GM12878 (cell line): ENCODE results near the gene ADGRD1. TPM values are rescaled to one million over a fixed set of nuclear protein-coding genes. Genes with fewer than 3 reads are reported as not detected.
"Not testable (repeated sequence)": the region's sequence is repeated elsewhere in the genome, so short reads cannot be mapped to it uniquely, and the experiment has no call there.

Experiments
- ATAC-seq: fragments of 200-7000 bp; cut with Tn5 transposase; 3 replicates; pipeline ENCODE4 v1.9.1; 2020; ENCODE audit warnings: mild to moderate bottlenecking, moderate library complexity
- BruUV-seq: library from RNA; stranded (reverse); fragments of 400-500 nt; replicated peaks from 2 replicates; lab custom pipeline; 2021; lab: Mats Ljungman, UMichigan
- CTCF ChIA-PET: fragments of 300-600 bp; sonication (Branson Sonifier 250); formaldehyde crosslinking; extraction: SDS; loops from one replicate; lab custom pipeline; 2021; ENCODE audit warnings: inconsistent platforms; lab: Yijun Ruan, JAX
- POLR2A ChIA-PET: fragments of 350-600 bp; formaldehyde crosslinking; extraction: SDS; loops from one replicate; lab custom pipeline; 2021; ENCODE audit warnings: inconsistent platforms; lab: Charles Lee
- RAD21 ChIA-PET: fragments of 300-600 bp; sonication (Branson Sonifier 250); formaldehyde crosslinking; loops from one replicate; lab custom pipeline; 2023; ENCODE audit warnings: antibody characterized with exemption; ENCODE audit not compliant: unreplicated experiment; lab: Charles Lee
- SMC1A ChIA-PET: fragments of 300-600 bp; sonication (Branson Sonifier 250); formaldehyde crosslinking; loops from one replicate; lab custom pipeline; 2023; ENCODE audit not compliant: unreplicated experiment, uncharacterized antibody; lab: Charles Lee
- DNase-seq: peaks from one replicate; pipeline ENCODE4 v3.0.0-alpha.2; 2011; ENCODE audit warnings: low read depth, low spot score
- FAIRE-seq: peaks from 3 replicates; lab custom pipeline; 2011; peaks lifted over from hg19 to GRCh38; lab: Jason Lieb, UNC
- H2AFZ ChIP-seq: 2 replicates; pipeline ENCODE4 v1.6.0; 2011; ENCODE audit warnings: low read depth, low read length, control low read depth; ENCODE audit not compliant: control insufficient read depth
- H3K27ac ChIP-seq: 2 replicates; pipeline ENCODE4 v1.5.1; 2011; ENCODE audit warnings: control low read depth; ENCODE audit not compliant: control insufficient read depth, insufficient read depth
- H3K27me3 ChIP-seq, 2 experiments: replicated peaks in 1 of 2; 2 replicates each; pipeline versions ENCODE4 v1.6.0 to v1.6.1; 2011; ENCODE audit warnings: low read length in 1 of 2; ENCODE audit not compliant: control insufficient read depth in 2 of 2, insufficient read depth in 2 of 2
- H3K36me3 ChIP-seq, 2 experiments: 2 replicates each; pipeline ENCODE4 v1.5.1; 2011; ENCODE audit warnings: low read length in 1 of 2; ENCODE audit not compliant: control insufficient read depth in 2 of 2, insufficient read depth in 2 of 2
- H3K4me1 ChIP-seq: 2 replicates; pipeline ENCODE4 v1.6.1; 2011; ENCODE audit warnings: mild to moderate bottlenecking, low read length, moderate library complexity, mixed read lengths; ENCODE audit not compliant: control insufficient read depth, insufficient read depth
- H3K4me2 ChIP-seq: 2 replicates; pipeline ENCODE4 v1.6.0; 2011; ENCODE audit warnings: control low read depth; ENCODE audit not compliant: control insufficient read depth, insufficient read depth
- H3K4me3 ChIP-seq: fragments of 200-600 bp; sonication (generic); 2 replicates; pipeline ENCODE4 v1.5.1; 2016
- H3K79me2 ChIP-seq: 2 replicates; pipeline ENCODE4 v1.6.0; 2011; ENCODE audit warnings: low read length; ENCODE audit not compliant: control insufficient read depth, insufficient read depth
- H3K9ac ChIP-seq: 2 replicates; pipeline ENCODE4 v1.8.0; 2011; ENCODE audit warnings: low read length, control low read depth, mixed read lengths; ENCODE audit not compliant: control insufficient read depth, insufficient read depth
- H3K9me3 ChIP-seq: replicated peaks from 3 replicates; pipeline ENCODE4 v1.5.1; 2011; ENCODE audit warnings: mild to moderate bottlenecking, low read length; ENCODE audit not compliant: control insufficient read depth, insufficient read depth
- H4K20me1 ChIP-seq: 2 replicates; pipeline ENCODE4 v1.6.0; 2011; ENCODE audit not compliant: control insufficient read depth, insufficient read depth
- BACH1 ChIP-seq: fragments of 450-650 bp; IDR thresholded peaks from 2 replicates; pipeline ENCODE4 v1.6.1; 2017; ENCODE audit warnings: mild to moderate bottlenecking, borderline replicate concordance
- ELK1 ChIP-seq: IDR thresholded peaks from 2 replicates; pipeline ENCODE4 v1.6.1; 2012; ENCODE audit warnings: low read depth, low read length, improper control_type of control experiment
- PBX3 ChIP-seq: IDR thresholded peaks from 2 replicates; pipeline ENCODE4 v1.6.1; 2011; ENCODE audit warnings: mild to moderate bottlenecking, low read depth, low read length, moderate library complexity; ENCODE audit not compliant: insufficient replicate concordance
- PML ChIP-seq: IDR thresholded peaks from 2 replicates; pipeline ENCODE4 v1.6.1; 2012; ENCODE audit warnings: low read length, inconsistent platforms
- SP1 ChIP-seq: IDR thresholded peaks from one replicate; pipeline ENCODE4 v1.6.1; 2011; ENCODE audit warnings: low read depth, low read length
- whole genome bisulfite sequencing: methylation state at CpG from one replicate; pipeline ENCODE4 v1.1.6; 2016; ENCODE audit warnings: low lambda C conversion rate; ENCODE audit not compliant: insufficient replicate concordance, insufficient coverage; ENCODE audit errors: missing lambda C conversion rate; 5-methylcytosine and 5-hydroxymethylcytosine counted together
- in situ Hi-C: fragments of 300-500 bp; cut with MboI; formaldehyde crosslinking; loops from 9 replicates; pipeline ENCODE4 v1.14.3; 2018; ENCODE audit warnings: mixed read lengths
- intact Hi-C: fragments of 100-400 bp; cut with micrococcal nuclease; formaldehyde crosslinking; loops from one replicate; pipeline ENCODE4 v1.14.2; 2022; ENCODE audit not compliant: unreplicated experiment
- polyA plus RNA-seq, 11 experiments: library from polyadenylated mRNA; depleted of rRNA in 4 of 11; unstranded in 6 of 11; stranded (reverse) in 5 of 11; fragments of >200 nt; fragmentation: Nextera tagmentation in 4 of 11; fragmentation: Illumina TruSeq in 1 of 11; extraction: Ambion mirVana in 4 of 11; extraction: Trizol in 1 of 11; gene quantifications; 1 replicate in 1 of 11; 2 replicates in 10 of 11; pipeline versions ENCODE4 v1.2.1 to v1.2.3, GENCODE V29; 2011 to 2016; ENCODE audit warnings: inconsistent platforms in 2 of 11, missing spikeins in 2 of 11, low read depth in 1 of 11
- total RNA-seq, 4 experiments: library from RNA; depleted of rRNA in 3 of 4; stranded (reverse); fragments of >200 nt in 3 of 4; fragmentation: Illumina TruSeq in 1 of 4; extraction: Trizol in 1 of 4; gene quantifications; 2 replicates each; pipeline versions ENCODE4 v1.2.1 to v1.2.3, GENCODE V29; 2013 to 2021

ADGRD1 gene
- total and polyA plus RNA-seq, 10 of the 15 experiments (the other 5 are each of a cell fraction or from before 2014, with no cell fraction given), result 0.15 to 12.7 (median 1.2) TPM

- WGBS, result 50% methylated on average over 2 of the region's 2 CpGs
- BruUV-seq, result no TSS peak
- CTCF ChIA-PET, result interaction anchor here (0.5 to 1.7 kb wide), 3 partner anchors 16 to 65 kb away, joined by 3 to 5 read pairs (median 3); no protein-coding TSS in a partner anchor
- DNase-seq, result no peak
- SMC1A ChIA-PET, result interaction anchor here (1.0 to 1.3 kb wide), 2 partner anchors 22 to 195 kb away, joined by 3 read pairs; no protein-coding TSS in a partner anchor
- H3K9ac ChIP-seq, result no peak overlapping the region
- no peak for FAIRE-seq
- peaks cover 5% of the 10 kb centered on the region; the same call in 2 of the 3 replicates for H3K9me3 ChIP-seq
- H3K4me3 ChIP-seq, result no peak overlapping the region
- H3K36me3 ChIP-seq, result no peaks in the 10 kb centered on the region
- RAD21 ChIA-PET, result no interaction called here
- H3K27ac ChIP-seq, result no peak overlapping the region
- no peaks in the 10 kb centered on the region for H3K27me3 ChIP-seq
- in situ Hi-C loops (no loop called here), intact Hi-C loops (no loop called here)
- POLR2A ChIA-PET, result no interaction called here
- H2AFZ ChIP-seq, result no peak overlapping the region
- no peaks in the 10 kb centered on the region for H3K4me1 ChIP-seq
- no peaks in the 10 kb centered on the region for H3K79me2 ChIP-seq
- TF ChIP-seq ELK1 (no peak), SP1 (no peak), BACH1 (no peak), PML (no peak), PBX3 (no peak)
- TF ChIP-seq, all 136 proteins: peak for 0
- ATAC-seq, result no peak
- Histone ChIP-seq H4K20me1 (no peaks in the 10 kb centered on the region), H3K4me2 (no peak overlapping the region)
Observed at GRCh38 chr12:130937063-130937462, 16.6 kb upstream of the ADGRD1 start.

GRCh38 chr12:130937546-130937945 lies 16.2 kb upstream of the ADGRD1 start:
- ChIA-PET CTCF (interaction anchor here (1.7 kb wide), 1 partner anchor 15 kb away, joined by 5 read pairs; no protein-coding TSS in a partner anchor), SMC1A (interaction anchor here (1.3 kb wide), 1 partner anchor 195 kb away, joined by 3 read pairs; no protein-coding TSS in a partner anchor)
- H3K9ac ChIP-seq, DNase-seq, RAD21 ChIA-PET, POLR2A ChIA-PET, H2AFZ ChIP-seq, H3K27me3 ChIP-seq, ATAC-seq, H3K4me1 ChIP-seq, H3K79me2 ChIP-seq, H3K27ac ChIP-seq, H3K4me3 ChIP-seq, FAIRE-seq, BruUV-seq, H3K36me3 ChIP-seq, H3K9me3 ChIP-seq, H4K20me1 ChIP-seq, H3K4me2 ChIP-seq, in situ Hi-C loops, intact Hi-C loops: not testable (repeated sequence)
- WGBS, result 93% methylated on average over 3 of the region's 3 CpGs
